Activated CD8-positive, alpha-beta memory T cell treated with anti-CD3 and anti-CD28 coated beads, Interleukin-2, amount 50 U/mL, for 1 hour (primary cell): ENCODE data around the gene FERMT3.

ENCODE experiments used
- DNase-seq: peaks from one replicate; pipeline ENCODE4 v3.0.0-alpha.2; 2020; ENCODE audit errors: extremely low read depth

FERMT3 gene

GRCh38 chr11:64220798-64221197 is 14.3 kb downstream of the FERMT3 start:
- DNase-seq, result no peak

- no peak for DNase-seq
Measured at GRCh38 chr11:64222651-64223000, 16.1 kb downstream of the FERMT3 start.

GRCh38 chr11:64223001-64223651 is 16.6 kb downstream of the FERMT3 start:
- DNase-seq, result no peak

GRCh38 chr11:64224151-64224890 is 17.8 kb downstream of the FERMT3 start:
- no peak for DNase-seq

GRCh38 chr11:64224891-64225607 is 18.5 kb downstream of the FERMT3 start:
- DNase-seq, result no peak

- DNase-seq, result peak; percentile 65
Measured at GRCh38 chr11:64225608-64226506, 19.3 kb downstream of the FERMT3 start, which contains the start of the genes NUDT22 and TRPT1. Gene NUDT22 (plus strand): TSS chr11:64226274. CDS start chr11:64226653, 379 bp downstream. Gene TRPT1 (minus strand): TSS chr11:64226186. CDS start chr11:64225860, 326 bp downstream.

- no peak for DNase-seq
Measured at GRCh38 chr11:64226507-64227051, 20.1 kb downstream of the FERMT3 start.

- DNase-seq, result no peak
Measured at GRCh38 chr11:64227405-64227956, 21.0 kb downstream of the FERMT3 start.

- DNase-seq, result no peak
Measured at GRCh38 chr11:64229090-64229743, 22.7 kb downstream of the FERMT3 start.

- no peak for DNase-seq
Measured at GRCh38 chr11:64229744-64230170, 23.2 kb downstream of the FERMT3 start.

GRCh38 chr11:64230171-64230984 is 23.9 kb downstream of the FERMT3 start, which contains the start of gene DNAJC4:
Gene DNAJC4 (plus strand): TSS chr11:64230548. CDS start chr11:64230855, 307 bp downstream.
- peak; percentile 78 for DNase-seq

GRCh38 chr11:64230985-64231365 is 24.5 kb downstream of the FERMT3 start:
- no peak for DNase-seq

- no peak for DNase-seq
Measured at GRCh38 chr11:64231546-64231945, 25.0 kb downstream of the FERMT3 start.

GRCh38 chr11:64232182-64232966 is 25.9 kb downstream of the FERMT3 start:
- DNase-seq, result no peak

GRCh38 chr11:64232967-64233315 is 26.4 kb downstream of the FERMT3 start:
- no peak for DNase-seq

GRCh38 chr11:64233913-64234586 is 27.5 kb downstream of the FERMT3 start, which contains the start of gene VEGFB:
Gene VEGFB (plus strand): TSS chr11:64234584. CDS start chr11:64234834, 250 bp downstream.
- no peak for DNase-seq

GRCh38 chr11:64234647-64235379 is 28.3 kb downstream of the FERMT3 start:
- DNase-seq, result no peak
